MCF 10A (cell line): Measurements from ENCODE around the gene BCCIP. TPM values are rescaled to one million over a fixed set of nuclear protein-coding genes. Genes with fewer than 3 reads are reported as not detected.

ENCODE experiments used
- Bru-seq: library from RNA; stranded (reverse); fragments of 400-500 nt; gene quantifications from one replicate; lab custom pipeline; 2021; lab: Mats Ljungman, UMichigan
- BruChase-seq, 2 experiments: library from RNA; stranded (reverse); fragments of 400-500 nt; gene quantifications; one replicate each; lab custom pipeline; 2021; lab: Mats Ljungman, UMichigan
- BruUV-seq: library from RNA; stranded (reverse); fragments of 400-500 nt; replicated peaks from 2 replicates; lab custom pipeline; 2021; lab: Mats Ljungman, UMichigan
- CTCF ChIA-PET: fragments of 300-600 bp; sonication (Branson Sonifier 250); formaldehyde crosslinking; extraction: SDS; loops from one replicate; lab custom pipeline; 2021; ENCODE audit warnings: antibody characterized with exemption, inconsistent platforms; lab: Yijun Ruan, JAX
- POLR2A ChIA-PET: fragments of 300-600, 350-650 bp; sonication (Branson Sonifier 250); formaldehyde crosslinking; extraction: SDS; loops from one replicate; lab custom pipeline; 2020; ENCODE audit warnings: antibody characterized with exemption, inconsistent platforms; lab: Yijun Ruan, JAX
- DNase-seq: peaks from one replicate; pipeline ENCODE4 v3.0.0-alpha.2; 2018; ENCODE audit not compliant: unreplicated experiment
- H3K27ac Mint-ChIP-seq: one replicate; pipeline ENCODE4 v1.8.0; 2022; ENCODE audit warnings: mild to moderate bottlenecking, low read depth, mixed read lengths; ENCODE audit not compliant: unreplicated experiment
- H3K27me3 Mint-ChIP-seq: one replicate; pipeline ENCODE4 v1.8.0; 2022; ENCODE audit warnings: mixed read lengths; ENCODE audit not compliant: insufficient read depth, unreplicated experiment
- H3K36me3 Mint-ChIP-seq: one replicate; pipeline ENCODE4 v1.8.0; 2022; ENCODE audit warnings: mild to moderate bottlenecking, moderate library complexity, mixed read lengths; ENCODE audit not compliant: insufficient read depth, unreplicated experiment
- H3K4me1 Mint-ChIP-seq: one replicate; pipeline ENCODE4 v1.8.0; 2022; ENCODE audit warnings: mixed read lengths; ENCODE audit not compliant: insufficient read depth, unreplicated experiment
- H3K4me3 Mint-ChIP-seq: one replicate; pipeline ENCODE4 v1.8.0; 2022; ENCODE audit warnings: mild to moderate bottlenecking, moderate library complexity, mixed read lengths; ENCODE audit not compliant: unreplicated experiment
- H3K9me3 Mint-ChIP-seq: one replicate; pipeline ENCODE4 v1.8.0; 2022; ENCODE audit warnings: mixed read lengths; ENCODE audit not compliant: unreplicated experiment
- intact Hi-C: fragments of 100-400 bp; cut with micrococcal nuclease; formaldehyde crosslinking; loops from 2 replicates; pipeline ENCODE4 v1.14.1; 2022
- long read RNA-seq: library from polyadenylated mRNA; stranded (forward); transcript quantifications from one replicate; pipeline ENCODE4 v2.0.0, GENCODE V29; 2022
- total RNA-seq: library from RNA; stranded (reverse); gene quantifications from 2 replicates; pipeline ENCODE4 v1.2.3, GENCODE V29; 2022
- TF ChIP-seq, protein P1 (sequence below): fragments of 200-600 bp; IDR thresholded peaks from one replicate; pipeline ENCODE4 v1.8.0; 2022; ENCODE audit warnings: antibody characterized with exemption, mild to moderate bottlenecking; ENCODE audit not compliant: unreplicated experiment

Gene BCCIP
- total RNA-seq (70.8 and 88.2 TPM in 2 replicates), Bru-seq, nascent RNA (percentile 83 among the genes with signal in this experiment), BruChase-seq, experiment 1, labeled RNA remaining after a 6-hour chase (percentile 86 among the genes with signal in this experiment), BruChase-seq, experiment 2, labeled RNA remaining after a 2-hour chase (percentile 81 among the genes with signal in this experiment)
- long read RNA-seq, transcript BCCIP-201 (7 exons, 1,236 nt), result major isoform, 137 of 200 reads
- long read RNA-seq, transcript BCCIP-203 (8 exons, 1,433 nt), result minor isoform, 40 of 200 reads
- long read RNA-seq, transcript BCCIP-202 (7 exons, 2,337 nt), result minor isoform, 7 of 200 reads
- long read RNA-seq, partial matches to known transcripts, result 5 of 200 reads
- long read RNA-seq, other reads (novel, unspliced or antisense), result 11 of 200 reads

DNA sequence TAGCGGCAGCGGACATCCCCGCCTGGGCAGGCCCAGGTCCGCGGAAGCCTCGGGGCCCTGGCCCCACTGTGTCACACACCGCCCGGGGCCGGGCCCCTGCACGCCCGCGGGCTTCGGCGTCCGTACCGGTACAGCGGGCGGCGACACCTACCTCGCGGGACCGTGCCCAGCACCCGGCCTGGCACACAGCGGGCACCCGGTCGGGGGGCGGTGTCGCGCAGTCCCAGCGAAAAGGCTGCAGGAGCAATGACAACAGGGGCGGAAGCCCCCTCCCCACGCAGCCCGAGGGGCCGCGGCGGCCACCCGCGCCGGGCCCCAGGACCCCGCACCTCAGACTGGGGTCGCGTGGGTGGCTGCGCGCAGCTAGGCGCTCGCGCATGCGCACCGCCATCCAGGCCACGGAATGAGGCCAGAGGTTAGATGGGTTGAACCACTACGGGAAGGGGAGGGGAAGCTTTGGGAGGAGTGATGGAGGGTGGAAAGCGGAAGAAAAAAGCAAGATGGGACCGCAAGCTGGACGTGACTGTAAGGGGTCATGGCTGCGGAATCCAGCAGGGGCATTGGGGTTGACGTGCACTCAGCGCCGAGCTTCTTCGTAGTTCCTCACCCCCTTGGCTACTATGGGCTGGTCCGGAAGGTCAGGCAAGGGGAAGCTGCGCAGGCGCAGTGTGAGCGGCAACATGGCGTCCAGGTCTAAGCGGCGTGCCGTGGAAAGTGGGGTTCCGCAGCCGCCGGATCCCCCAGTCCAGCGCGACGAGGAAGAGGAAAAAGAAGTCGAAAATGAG lies at the start of gene BCCIP, which contains the start of gene UROS:
BCCIP (plus strand) TSS at position 669 of the 785 bp plus-strand sequence; CDS start at position 681, 12 bp downstream.
UROS (minus strand) TSS at position 381 of the 785 bp plus-strand sequence. CDS start 6,759 bp downstream, outside the sequence.
- peak; percentile 94 for DNase-seq
- Mint-ChIP-seq H3K4me1 (peaks cover 18% of the 10 kb centered on the region), H3K27ac (peak within 1 kb of the TSS; percentile 69), H3K9me3 (no peaks in the 10 kb centered on the region), H3K27me3 (no peaks in the 10 kb centered on the region), H3K4me3 (no peak within 1 kb of the TSS), H3K36me3 (peaks cover 29% of the 10 kb centered on the region)
- intact Hi-C loops, result no loop called here
- POLR2A ChIA-PET, result interaction anchor here (0.7 to 2.4 kb wide), 9 partner anchors 8 to 797 kb away, joined by 3 to 7 read pairs (median 4); partner anchors contain the start of gene EDRF1
- CTCF ChIA-PET, result interaction anchor here (1.0 kb wide), 1 partner anchor 29 kb away, joined by 4 read pairs; no protein-coding TSS in a partner anchor
- no TSS peak for BruUV-seq
- TF ChIP-seq, protein P1, sequence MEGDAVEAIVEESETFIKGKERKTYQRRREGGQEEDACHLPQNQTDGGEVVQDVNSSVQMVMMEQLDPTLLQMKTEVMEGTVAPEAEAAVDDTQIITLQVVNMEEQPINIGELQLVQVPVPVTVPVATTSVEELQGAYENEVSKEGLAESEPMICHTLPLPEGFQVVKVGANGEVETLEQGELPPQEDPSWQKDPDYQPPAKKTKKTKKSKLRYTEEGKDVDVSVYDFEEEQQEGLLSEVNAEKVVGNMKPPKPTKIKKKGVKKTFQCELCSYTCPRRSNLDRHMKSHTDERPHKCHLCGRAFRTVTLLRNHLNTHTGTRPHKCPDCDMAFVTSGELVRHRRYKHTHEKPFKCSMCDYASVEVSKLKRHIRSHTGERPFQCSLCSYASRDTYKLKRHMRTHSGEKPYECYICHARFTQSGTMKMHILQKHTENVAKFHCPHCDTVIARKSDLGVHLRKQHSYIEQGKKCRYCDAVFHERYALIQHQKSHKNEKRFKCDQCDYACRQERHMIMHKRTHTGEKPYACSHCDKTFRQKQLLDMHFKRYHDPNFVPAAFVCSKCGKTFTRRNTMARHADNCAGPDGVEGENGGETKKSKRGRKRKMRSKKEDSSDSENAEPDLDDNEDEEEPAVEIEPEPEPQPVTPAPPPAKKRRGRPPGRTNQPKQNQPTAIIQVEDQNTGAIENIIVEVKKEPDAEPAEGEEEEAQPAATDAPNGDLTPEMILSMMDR, result no peak

DNA sequence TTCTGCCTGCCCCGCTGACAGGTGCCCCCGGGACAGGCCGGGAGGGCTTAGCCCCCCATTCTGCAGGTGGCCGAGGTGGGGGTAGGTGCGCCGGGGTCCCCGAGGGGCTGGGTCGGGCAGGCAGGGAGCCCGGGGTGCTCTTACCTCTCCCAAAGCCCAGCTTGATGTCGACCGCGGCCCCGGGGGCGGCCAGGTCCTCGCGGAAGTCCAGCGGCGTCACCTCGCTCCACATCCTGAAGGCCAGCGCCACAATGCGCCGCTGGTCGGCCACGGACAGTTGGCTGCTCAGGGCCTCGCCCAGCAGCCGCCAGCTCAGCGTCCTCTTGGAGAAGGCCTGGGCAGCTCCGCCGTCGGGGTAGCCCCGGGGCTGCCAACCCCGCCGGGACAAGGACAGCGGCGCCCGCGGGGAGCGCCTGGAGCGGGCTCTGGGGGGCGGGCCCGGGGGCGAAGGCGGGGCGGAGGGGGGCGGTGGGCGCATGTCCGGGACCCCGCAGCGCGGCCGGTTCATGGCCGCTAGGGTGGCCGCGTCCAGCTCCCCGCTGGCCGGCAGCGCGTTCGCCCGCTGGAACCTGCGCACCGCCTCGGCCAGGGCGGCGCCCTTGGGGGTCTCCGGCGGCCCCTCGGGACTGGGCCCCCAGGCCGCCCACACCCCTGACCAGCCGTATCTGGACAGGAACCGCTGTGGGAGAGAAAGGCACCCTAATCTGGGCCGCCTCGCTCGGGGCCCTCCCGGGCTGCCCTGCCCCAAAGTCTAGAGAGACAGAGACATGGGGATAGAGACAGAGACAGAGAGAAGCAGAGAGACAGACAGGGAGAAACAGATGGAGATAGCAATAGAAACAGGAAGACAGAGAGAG lies 49.4 kb upstream of the BCCIP start:
- BruUV-seq, result no TSS peak
- H3K9me3 Mint-ChIP-seq, result peaks cover 7% of the 10 kb centered on the region
- CTCF ChIA-PET, result no interaction called here
- DNase-seq, result no peak
- intact Hi-C loops, result no loop called here
- POLR2A ChIA-PET, result no interaction called here
- H3K27ac Mint-ChIP-seq, result peak overlapping the region; percentile 7
- TF ChIP-seq, protein P1, result no peak
- H3K4me3 Mint-ChIP-seq, result no peak overlapping the region
- peaks cover 6% of the 10 kb centered on the region for H3K4me1 Mint-ChIP-seq
- H3K36me3 Mint-ChIP-seq, result no peaks in the 10 kb centered on the region
- H3K27me3 Mint-ChIP-seq, result peaks cover 31% of the 10 kb centered on the region

DNA sequence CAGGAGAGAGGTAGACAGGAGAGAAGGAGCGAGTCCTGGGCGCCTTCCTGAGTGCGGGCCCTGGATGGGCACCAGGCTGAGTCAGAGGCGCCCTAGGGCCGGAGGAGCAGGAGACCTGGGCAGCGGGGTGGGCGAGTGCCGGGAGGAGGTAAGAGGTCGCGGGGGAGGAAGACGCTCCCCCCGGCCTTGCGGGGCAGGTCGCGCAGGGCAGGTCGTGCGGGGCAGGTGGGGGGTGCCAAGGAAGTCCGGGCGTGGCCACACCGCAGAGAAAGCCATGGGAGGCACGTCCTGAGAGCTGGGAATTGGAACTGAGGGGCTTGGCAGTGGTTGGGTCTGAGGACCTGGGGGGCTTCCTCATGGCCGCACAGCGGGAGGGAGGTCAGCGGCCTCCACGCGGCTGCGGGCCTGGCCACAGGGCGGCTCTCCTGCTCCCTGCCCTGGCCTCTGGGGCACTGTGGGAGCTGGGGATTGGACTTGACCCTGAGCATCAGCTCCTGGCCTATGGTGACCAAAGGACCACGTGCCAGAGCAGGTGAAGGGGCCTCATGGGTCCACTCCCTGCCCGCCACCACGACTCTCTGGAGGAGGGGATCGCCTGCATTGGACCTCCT lies 48.7 kb upstream of the BCCIP start:
- Mint-ChIP-seq H3K4me1 (peaks cover 6% of the 10 kb centered on the region), H3K36me3 (no peaks in the 10 kb centered on the region), H3K9me3 (peaks cover 7% of the 10 kb centered on the region), H3K4me3 (no peak overlapping the region), H3K27me3 (peaks cover 31% of the 10 kb centered on the region), H3K27ac (peak overlapping the region; percentile 7)
- no TSS peak for BruUV-seq
- TF ChIP-seq, protein P1, result no peak
- intact Hi-C loops, result no loop called here
- CTCF ChIA-PET, result no interaction called here
- DNase-seq, result no peak
- POLR2A ChIA-PET, result no interaction called here
